Keratinocyte (primary cell): ENCODE results near the gene CDCP1.

Experiments
- EZH2 ChIP-seq: IDR thresholded peaks from one replicate; pipeline ENCODE4 v1.6.1; 2012; ENCODE audit warnings: inconsistent platforms, mild to moderate bottlenecking, low read length, moderate library complexity
- TF ChIP-seq, protein P1 (sequence below), 3 experiments: IDR thresholded peaks in 1 of 3; conservative IDR thresholded peaks in 1 of 3; optimal IDR thresholded peaks in 1 of 3; 2 replicates in 2 of 3; 3 replicates in 1 of 3; pipeline versions ENCODE3 to v1.5.1; 2011; ENCODE audit warnings: low read length in 3 of 3, mild to moderate bottlenecking in 3 of 3, moderate library complexity in 2 of 3, control low read depth in 1 of 3, inconsistent platforms in 1 of 3; ENCODE audit not compliant: insufficient read depth in 2 of 3; ENCODE audit errors: extremely low read depth in 1 of 3

GRCh38 chr3:45126730-45127129 lies 19.4 kb downstream of the CDCP1 start:
- TF ChIP-seq, protein P1, sequence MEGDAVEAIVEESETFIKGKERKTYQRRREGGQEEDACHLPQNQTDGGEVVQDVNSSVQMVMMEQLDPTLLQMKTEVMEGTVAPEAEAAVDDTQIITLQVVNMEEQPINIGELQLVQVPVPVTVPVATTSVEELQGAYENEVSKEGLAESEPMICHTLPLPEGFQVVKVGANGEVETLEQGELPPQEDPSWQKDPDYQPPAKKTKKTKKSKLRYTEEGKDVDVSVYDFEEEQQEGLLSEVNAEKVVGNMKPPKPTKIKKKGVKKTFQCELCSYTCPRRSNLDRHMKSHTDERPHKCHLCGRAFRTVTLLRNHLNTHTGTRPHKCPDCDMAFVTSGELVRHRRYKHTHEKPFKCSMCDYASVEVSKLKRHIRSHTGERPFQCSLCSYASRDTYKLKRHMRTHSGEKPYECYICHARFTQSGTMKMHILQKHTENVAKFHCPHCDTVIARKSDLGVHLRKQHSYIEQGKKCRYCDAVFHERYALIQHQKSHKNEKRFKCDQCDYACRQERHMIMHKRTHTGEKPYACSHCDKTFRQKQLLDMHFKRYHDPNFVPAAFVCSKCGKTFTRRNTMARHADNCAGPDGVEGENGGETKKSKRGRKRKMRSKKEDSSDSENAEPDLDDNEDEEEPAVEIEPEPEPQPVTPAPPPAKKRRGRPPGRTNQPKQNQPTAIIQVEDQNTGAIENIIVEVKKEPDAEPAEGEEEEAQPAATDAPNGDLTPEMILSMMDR (optimal IDR thresholded peaks at IDR 0.05 in 1 of 3, IDR thresholded peaks at IDR 0.05 in 1 of 3, conservative IDR thresholded peaks at IDR 0.05 in 1 of 3; ENCODE audit: extremely low read depth in 1 of 3, insufficient read depth in 2 of 3, low read length in 3 of 3) = no peak
- no peak for TF ChIP-seq EZH2
